GM21619 (cell line): Measurements from ENCODE around the gene STARD10.
A peak's percentile ranks its signal among the peaks of the same experiment; 100 is the strongest.
"Not testable (repeated sequence)": the region's sequence is repeated elsewhere in the genome, so short reads cannot be mapped to it uniquely, and the experiment has no call there.

Source experiments
- ATAC-seq: cut with Tn5 transposase; IDR thresholded peaks from one replicate; pipeline ENCODE4 v1.9.1; 2021; ENCODE audit not compliant: unreplicated experiment

Gene STARD10

GRCh38 chr11:72793425-72794367 is at the start of gene STARD10:
Gene STARD10 (minus strand): TSS chr11:72794047. CDS start chr11:72781181, 12,866 bp downstream.
- peak; percentile 83 for ATAC-seq

GRCh38 chr11:72842653-72843330 is 48.9 kb upstream of the STARD10 start:
- ATAC-seq = no peak

- ATAC-seq = no peak
Observed at GRCh38 chr11:72842126-72842525, 48.3 kb upstream of the STARD10 start.

GRCh38 chr11:72841397-72841796 is 47.5 kb upstream of the STARD10 start:
- ATAC-seq = no peak

GRCh38 chr11:72840780-72841179 is 46.9 kb upstream of the STARD10 start:
- no peak for ATAC-seq

GRCh38 chr11:72838691-72839305 is 45.0 kb upstream of the STARD10 start:
- ATAC-seq = no peak

GRCh38 chr11:72836111-72836510 is 42.3 kb upstream of the STARD10 start:
- no peak for ATAC-seq

GRCh38 chr11:72834905-72835304 is 41.1 kb upstream of the STARD10 start:
- ATAC-seq = no peak

- ATAC-seq = no peak
Observed at GRCh38 chr11:72833811-72834493, 40.1 kb upstream of the STARD10 start.

- ATAC-seq = no peak
Observed at GRCh38 chr11:72833083-72833733, 39.4 kb upstream of the STARD10 start.

GRCh38 chr11:72832301-72833082 is 38.6 kb upstream of the STARD10 start:
- no peak for ATAC-seq

- ATAC-seq = no peak
Observed at GRCh38 chr11:72831521-72832300, 37.9 kb upstream of the STARD10 start.

- no peak for ATAC-seq
Observed at GRCh38 chr11:72829884-72830533, 36.2 kb upstream of the STARD10 start.

- ATAC-seq = no peak
Observed at GRCh38 chr11:72829178-72829577, 35.3 kb upstream of the STARD10 start.

GRCh38 chr11:72828692-72829101 is 34.9 kb upstream of the STARD10 start:
- no peak for ATAC-seq

GRCh38 chr11:72828081-72828567 is 34.3 kb upstream of the STARD10 start:
- ATAC-seq = no peak

GRCh38 chr11:72827656-72828055 is 33.8 kb upstream of the STARD10 start:
- ATAC-seq = not testable (repeated sequence)

GRCh38 chr11:72826942-72827480 is 33.2 kb upstream of the STARD10 start:
- no peak for ATAC-seq
